SW480 (cell line): Measurements from ENCODE around the gene MDP1.

ENCODE experiments used
- DNase-seq: peaks from one replicate; pipeline ENCODE4 v3.0.0-alpha.2; 2016; ENCODE audit warnings: low spot score

Gene MDP1

GRCh38 chr14:24215495-24216344 lies at the start of gene MDP1:
TSS of gene MDP1 (minus strand) at chr14:24216066. CDS start at chr14:24215955, 111 bp downstream.
- DNase-seq = peak; percentile 87

GRCh38 chr14:24264298-24264697 lies 48.4 kb upstream of the MDP1 start:
- DNase-seq = no peak

- no peak for DNase-seq
Observed at GRCh38 chr14:24263848-24264247, 48.0 kb upstream of the MDP1 start.

- no peak for DNase-seq
Observed at GRCh38 chr14:24262821-24263733, 47.2 kb upstream of the MDP1 start, which contains the start of gene TGM1. TSS of gene TGM1 (minus strand) at chr14:24263177. CDS start at chr14:24262352, 825 bp downstream.

- DNase-seq = no peak
Observed at GRCh38 chr14:24261969-24262327, 46.1 kb upstream of the MDP1 start.

- DNase-seq = no peak
Observed at GRCh38 chr14:24261256-24261968, 45.5 kb upstream of the MDP1 start.

- no peak for DNase-seq
Observed at GRCh38 chr14:24260780-24261157, 44.9 kb upstream of the MDP1 start.

- no peak for DNase-seq
Observed at GRCh38 chr14:24260026-24260779, 44.3 kb upstream of the MDP1 start.

GRCh38 chr14:24259282-24260025 lies 43.6 kb upstream of the MDP1 start:
- DNase-seq = no peak

GRCh38 chr14:24258548-24259265 lies 42.8 kb upstream of the MDP1 start:
- no peak for DNase-seq

- no peak for DNase-seq
Observed at GRCh38 chr14:24258119-24258518, 42.3 kb upstream of the MDP1 start.

- no peak for DNase-seq
Observed at GRCh38 chr14:24256960-24257359, 41.1 kb upstream of the MDP1 start.

GRCh38 chr14:24255931-24256711 lies 40.3 kb upstream of the MDP1 start:
- no peak for DNase-seq

- DNase-seq = no peak
Observed at GRCh38 chr14:24255438-24255837, 39.6 kb upstream of the MDP1 start.

GRCh38 chr14:24254630-24255392 lies 38.9 kb upstream of the MDP1 start:
- DNase-seq = no peak

GRCh38 chr14:24253936-24254335 lies 38.1 kb upstream of the MDP1 start:
- DNase-seq = no peak

GRCh38 chr14:24252289-24253124 lies 36.6 kb upstream of the MDP1 start:
- no peak for DNase-seq

GRCh38 chr14:24251880-24252288 lies 36.0 kb upstream of the MDP1 start:
- DNase-seq = no peak
